GM18858 (cell line): Measurements from ENCODE around the gene DDIT3.

Experiments used
- ATAC-seq: cut with Tn5 transposase; IDR thresholded peaks from one replicate; pipeline ENCODE4 v1.9.1; 2021; ENCODE audit not compliant: unreplicated experiment

Gene DDIT3

GRCh38 chr12:57470286-57470969 lies 49.9 kb downstream of the DDIT3 start:
- ATAC-seq, result no peak

- no peak for ATAC-seq
Observed at GRCh38 chr12:57469296-57470164, 50.8 kb downstream of the DDIT3 start.

GRCh38 chr12:57467915-57468314 lies 52.4 kb downstream of the DDIT3 start:
- ATAC-seq, result no peak

- no peak for ATAC-seq
Observed at GRCh38 chr12:57467212-57467874, 53.0 kb downstream of the DDIT3 start.
